SK-N-SH (cell line): ENCODE measurements around the gene RNF167. TPM values are rescaled to one million over a fixed set of nuclear protein-coding genes. Genes with fewer than 3 reads are reported as not detected.
A peak's percentile ranks its signal among the peaks of the same experiment; 100 is the strongest.

Source experiments
- CTCF ChIA-PET: fragments of 300-600, 350-600 bp; formaldehyde crosslinking; extraction: SDS; loops from one replicate; lab custom pipeline; 2021; lab: Yijun Ruan, JAX
- POLR2A ChIA-PET: fragments of 350-600 bp; sonication (Branson Sonifier 250); formaldehyde crosslinking; extraction: SDS; loops from one replicate; lab custom pipeline; 2020; ENCODE audit warnings: antibody characterized with exemption, inconsistent platforms; lab: Yijun Ruan, JAX
- DNase-seq: peaks from one replicate; pipeline ENCODE4 v3.0.0; 2012
- H2AFZ ChIP-seq: fragments of 200-600 bp; sonication (generic); 2 replicates; pipeline ENCODE4 v1.8.1; 2016; ENCODE audit warnings: antibody characterized with exemption, mild to moderate bottlenecking, low read depth
- H3F3A ChIP-seq: fragments of 200-600 bp; sonication (generic); replicated peaks from 2 replicates; pipeline ENCODE3; 2016; ENCODE audit warnings: antibody characterized with exemption, mild to moderate bottlenecking; ENCODE audit not compliant: insufficient read depth
- H3K27ac ChIP-seq, 2 experiments: fragments of 200-500 bp in 1 of 2; fragments of 200-600 bp in 1 of 2; sonication (Bioruptor generic) in 1 of 2; sonication (generic), shearing (Covaris generic) in 1 of 2; 2 replicates each; pipeline versions ENCODE4 v1.5.1 to v1.6.1; 2014 to 2016; ENCODE audit warnings: low read depth in 2 of 2, inconsistent platforms in 1 of 2, low read length in 1 of 2, mild to moderate bottlenecking in 1 of 2, mixed read lengths in 1 of 2
- H3K27me3 ChIP-seq: fragments of 200-600 bp; sonication (generic), shearing (Covaris generic); 2 replicates; pipeline ENCODE4 v1.6.1; 2016; ENCODE audit warnings: mixed run types; ENCODE audit not compliant: insufficient read depth
- H3K36me3 ChIP-seq, 2 experiments: fragments of 200-500 bp in 1 of 2; fragments of 200-600 bp in 1 of 2; sonication (Bioruptor generic) in 1 of 2; sonication (generic) in 1 of 2; replicated peaks in 1 of 2; 2 replicates each; pipeline versions ENCODE3 to v1.5.1; 2014 to 2016; ENCODE audit warnings: low read length in 1 of 2, mild to moderate bottlenecking in 1 of 2; ENCODE audit not compliant: insufficient read depth in 2 of 2, control insufficient read depth in 1 of 2
- H3K4me1 ChIP-seq, 2 experiments: fragments of 200-500 bp in 1 of 2; fragments of 200-600 bp in 1 of 2; sonication (Bioruptor generic) in 1 of 2; sonication (generic), shearing (Covaris generic) in 1 of 2; 2 replicates each; pipeline versions ENCODE4 v1.5.1 to v1.6.1; 2014 to 2016; ENCODE audit warnings: low read depth in 1 of 2, low read length in 1 of 2, mixed run types in 1 of 2; ENCODE audit not compliant: insufficient read depth in 2 of 2, control insufficient read depth in 1 of 2
- H3K4me2 ChIP-seq: fragments of 200-600 bp; sonication (generic), shearing (Covaris generic); 2 replicates; pipeline ENCODE4 v1.6.1; 2017; ENCODE audit warnings: mixed run types
- H3K4me3 ChIP-seq, 2 experiments: fragments of 200-500 bp in 1 of 2; fragments of 200-600 bp in 1 of 2; sonication (Bioruptor generic) in 1 of 2; sonication (generic), shearing (Covaris generic) in 1 of 2; 2 replicates each; pipeline versions ENCODE4 v1.5.1 to v1.8.1; 2014 to 2016; ENCODE audit warnings: low read depth in 2 of 2, inconsistent platforms in 1 of 2, low read length in 1 of 2, mild to moderate bottlenecking in 1 of 2, mixed read lengths in 1 of 2, moderate library complexity in 1 of 2
- H3K79me2 ChIP-seq: fragments of 200-600 bp; sonication (generic); 2 replicates; pipeline ENCODE4 v1.8.1; 2017; ENCODE audit warnings: mild to moderate bottlenecking; ENCODE audit not compliant: insufficient read depth
- H3K9ac ChIP-seq: fragments of 200-600 bp; sonication (generic); 2 replicates; pipeline ENCODE4 v1.6.1; 2017; ENCODE audit warnings: mixed run types
- H3K9me2 ChIP-seq: fragments of 200-600 bp; sonication (generic); 2 replicates; pipeline ENCODE4 v1.6.1; 2017; ENCODE audit warnings: mixed run types
- H3K9me3 ChIP-seq: fragments of 200-600 bp; sonication (generic); 2 replicates; pipeline ENCODE4 v1.6.1; 2017; ENCODE audit warnings: mixed run types, mild to moderate bottlenecking, moderate library complexity
- H4K20me1 ChIP-seq: fragments of 200-600 bp; sonication (generic); 2 replicates; pipeline ENCODE4 v1.6.1; 2017; ENCODE audit warnings: mild to moderate bottlenecking, mixed run types; ENCODE audit not compliant: insufficient read depth
- CHD2 ChIP-seq: fragments of 150-350 bp; IDR thresholded peaks from 2 replicates; pipeline ENCODE4 v1.6.1; 2018; ENCODE audit warnings: low read length; ENCODE audit not compliant: partially characterized antibody
- ELF1 ChIP-seq: IDR thresholded peaks from 2 replicates; pipeline ENCODE4 v1.4.0; 2012
- EP300 ChIP-seq, 2 experiments: IDR thresholded peaks; 2 replicates each; pipeline versions ENCODE4 v1.4.0 to v1.6.1; 2012; ENCODE audit warnings: borderline replicate concordance in 1 of 2, low read depth in 1 of 2, low read length in 1 of 2
- FOSL2 ChIP-seq: IDR thresholded peaks from 2 replicates; pipeline ENCODE4 v1.4.0; 2012; ENCODE audit warnings: low read depth, mild to moderate bottlenecking, moderate library complexity, borderline replicate concordance
- FOXM1 ChIP-seq: IDR thresholded peaks from 2 replicates; pipeline ENCODE4 v1.4.0; 2012; ENCODE audit warnings: low read depth, mild to moderate bottlenecking
- GATA2 ChIP-seq: sonication (generic); formaldehyde crosslinking; IDR thresholded peaks from 2 replicates; pipeline ENCODE4 v1.5.0; 2020; ENCODE audit warnings: mild to moderate bottlenecking, missing genetic modification reagents
- IRF3 ChIP-seq: fragments of 150-350 bp; IDR thresholded peaks from 2 replicates; pipeline ENCODE4 v1.6.1; 2016; ENCODE audit warnings: mild to moderate bottlenecking, low read depth, low read length
- JUND ChIP-seq: IDR thresholded peaks from 2 replicates; pipeline ENCODE4 v1.4.0; 2012
- MAX ChIP-seq: IDR thresholded peaks from 2 replicates; pipeline ENCODE4 v1.4.0; 2012; ENCODE audit warnings: low read depth
- MEF2A ChIP-seq: IDR thresholded peaks from 2 replicates; pipeline ENCODE4 v1.4.0; 2012; ENCODE audit warnings: low read depth, borderline replicate concordance
- MXI1 ChIP-seq: IDR thresholded peaks from 2 replicates; pipeline ENCODE4 v1.6.1; 2012; ENCODE audit warnings: mild to moderate bottlenecking, low read depth, low read length, improper control_type of control experiment
- NFIC ChIP-seq: IDR thresholded peaks from 2 replicates; pipeline ENCODE4 v1.4.0; 2012; ENCODE audit warnings: borderline replicate concordance
- PBX3 ChIP-seq: IDR thresholded peaks from 2 replicates; pipeline ENCODE4; 2012
- POLR2AphosphoS5 ChIP-seq: IDR thresholded peaks from 2 replicates; pipeline ENCODE4 v1.6.1; 2012; ENCODE audit warnings: low read depth, low read length
- RCOR1 ChIP-seq: fragments of 150-350 bp; IDR thresholded peaks from 2 replicates; pipeline ENCODE4 v1.6.1; 2017; ENCODE audit warnings: antibody characterized with exemption, low read length
- RXRA ChIP-seq: IDR thresholded peaks from 2 replicates; pipeline ENCODE4 v1.4.0; 2012; ENCODE audit warnings: low read depth, mild to moderate bottlenecking, borderline replicate concordance
- USF2 ChIP-seq: fragments of 150-350 bp; IDR thresholded peaks from 2 replicates; pipeline ENCODE4 v1.6.1; 2017; ENCODE audit warnings: antibody characterized with exemption, low read length, low read depth, borderline replicate concordance
- whole genome bisulfite sequencing: methylation state at CpG from one replicate; pipeline ENCODE4 v1.1.6; 2017; ENCODE audit warnings: low lambda C conversion rate; 5-methylcytosine and 5-hydroxymethylcytosine counted together
- polyA plus RNA-seq, 3 experiments: library from polyadenylated mRNA; depleted of rRNA; stranded (reverse); fragments of >200 nt; gene quantifications; 2 replicates each; pipeline ENCODE4 v1.2.3, GENCODE V29; 2012
- TF ChIP-seq, protein P1 (sequence below): IDR thresholded peaks from 2 replicates; pipeline ENCODE4 v1.4.0; 2012; ENCODE audit warnings: low read depth, borderline replicate concordance
- TF ChIP-seq, protein P2 (sequence below): IDR thresholded peaks from 2 replicates; pipeline ENCODE4 v1.6.1; 2012; ENCODE audit warnings: mild to moderate bottlenecking, low read depth, low read length, moderate library complexity

RNF167 gene
- polyA plus RNA-seq, 1 of the 3 experiments (the other 2 are of a cell fraction): 115 TPM

GRCh38 chr17:4966844-4967538 lies 26.9 kb downstream of the RNF167 start (continued):
- no peak for TF ChIP-seq RCOR1
- no peak for TF ChIP-seq MEF2A
- no peak for TF ChIP-seq NFIC
- no peak for TF ChIP-seq FOXM1
- TF ChIP-seq CHD2: peak; percentile 94
- TF ChIP-seq POLR2AphosphoS5: peak; percentile 8; the same call in 1 of the 2 replicates
- TF ChIP-seq MAX: peak; percentile 81; the same call in 1 of the 2 replicates
- no peak for TF ChIP-seq JUND
- TF ChIP-seq PBX3: peak; percentile 100
- peak; percentile 98 for TF ChIP-seq IRF3

DNA sequence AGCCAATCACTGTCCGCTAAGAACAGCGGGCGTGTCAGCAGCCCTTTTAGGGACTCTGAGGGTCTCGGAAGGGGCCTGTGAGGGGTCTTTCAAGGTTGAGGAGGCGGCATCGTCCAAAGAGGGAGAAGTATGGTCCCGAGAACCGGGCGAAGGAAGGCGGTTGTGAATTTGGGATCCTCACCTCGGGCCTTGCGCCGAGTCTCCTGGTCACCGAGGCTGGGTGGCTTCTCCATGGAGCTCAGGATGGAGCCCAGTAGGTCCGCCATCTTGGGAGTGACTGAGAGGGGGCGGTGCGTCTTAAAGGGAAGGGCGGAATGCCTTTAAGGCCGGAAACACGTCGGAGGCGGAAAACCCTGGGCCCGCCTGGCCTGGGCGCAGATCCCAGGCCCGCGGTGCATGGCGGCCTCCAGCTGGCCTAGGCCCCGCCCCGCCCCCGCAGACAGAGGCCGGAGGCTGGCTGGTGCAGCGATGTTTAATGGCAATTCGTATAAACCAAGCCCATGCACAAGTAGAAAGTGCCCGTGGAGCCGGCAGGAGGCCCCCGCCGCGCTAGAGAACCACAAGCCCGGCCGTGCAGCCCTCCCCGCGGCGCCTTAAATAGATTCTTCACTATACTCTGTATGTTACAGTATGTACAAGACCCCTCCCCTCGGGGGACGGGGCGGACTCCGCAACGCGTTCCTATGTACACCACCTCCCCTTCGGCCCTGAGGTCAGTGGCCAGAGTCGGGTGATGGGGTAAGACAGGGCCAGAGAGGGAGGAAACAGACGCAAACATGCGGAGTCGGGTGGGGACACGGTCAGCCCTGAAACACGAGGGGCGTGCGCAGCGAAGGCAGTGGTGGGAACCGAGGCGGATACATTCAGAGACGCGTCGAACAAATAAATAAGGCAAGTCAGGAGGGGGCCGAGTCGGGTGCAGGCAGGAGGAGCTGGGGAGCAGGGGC lies 27.7 kb downstream of the RNF167 start, which contains the start of gene SPAG7:
SPAG7 (minus strand) TSS at position 279 of the 947 bp plus-strand sequence; CDS start at position 266, 13 bp downstream.
- peak; percentile 95 for DNase-seq
- Histone ChIP-seq H3K4me2 (peak within 1 kb of the TSS; percentile 97), H3K27me3 (no peaks in the 10 kb centered on the region), H4K20me1 (no peaks in the 10 kb centered on the region), H3K9ac (peak within 1 kb of the TSS; percentile 77), H3K4me3 (peak within 1 kb of the TSS; percentile 59 to 72), H3K36me3 (peaks cover 7 to 19% of the 10 kb centered on the region in 2 experiments), H3K9me3 (no peaks in the 10 kb centered on the region), H3K4me1 (peaks cover 16 to 24% of the 10 kb centered on the region in 2 experiments; a peak in 3 of 4 replicates), H3K9me2 (no peaks in the 10 kb centered on the region), H3F3A (peaks cover 24% of the 10 kb centered on the region), H2AFZ (no peak within 1 kb of the TSS; the same call in none of the 2 replicates), H3K79me2 (peaks cover 50% of the 10 kb centered on the region), H3K27ac (peak within 1 kb of the TSS; percentile 93 to 96)
- ChIA-PET CTCF (interaction anchor here (0.8 to 6.6 kb wide), 12 partner anchors 12 to 95 kb away, joined by 3 to 52 read pairs (median 3); partner anchors contain the start of genes CAMTA2, ENO3, RNF167 and SLC25A11), POLR2A (interaction anchor here (0.6 to 4.2 kb wide), 13 partner anchors 9 to 230 kb away, joined by 3 to 56 read pairs (median 5); partner anchors contain the start of genes ENO3, INCA1, KIF1C and PFN1)
- 6% methylated on average over 27 of the region's 66 CpGs for WGBS
- TF ChIP-seq GATA2 (CRISPR knock-in tag) (no peak), MEF2A (no peak), JUND (no peak), MXI1 (peak; percentile 62), RXRA (no peak), USF2 (no peak), ELF1 (0 out of 2 replicates have a peak, but pooled peaks have one; percentile 22), EP300 (IDR thresholded peaks at IDR 0.05; ENCODE audit: borderline replicate concordance in 1 of 2, low read depth in 1 of 2, low read length in 1 of 2) (no peak), FOSL2 (no peak; the same call in 1 of the 2 replicates)
- TF ChIP-seq, protein P1, sequence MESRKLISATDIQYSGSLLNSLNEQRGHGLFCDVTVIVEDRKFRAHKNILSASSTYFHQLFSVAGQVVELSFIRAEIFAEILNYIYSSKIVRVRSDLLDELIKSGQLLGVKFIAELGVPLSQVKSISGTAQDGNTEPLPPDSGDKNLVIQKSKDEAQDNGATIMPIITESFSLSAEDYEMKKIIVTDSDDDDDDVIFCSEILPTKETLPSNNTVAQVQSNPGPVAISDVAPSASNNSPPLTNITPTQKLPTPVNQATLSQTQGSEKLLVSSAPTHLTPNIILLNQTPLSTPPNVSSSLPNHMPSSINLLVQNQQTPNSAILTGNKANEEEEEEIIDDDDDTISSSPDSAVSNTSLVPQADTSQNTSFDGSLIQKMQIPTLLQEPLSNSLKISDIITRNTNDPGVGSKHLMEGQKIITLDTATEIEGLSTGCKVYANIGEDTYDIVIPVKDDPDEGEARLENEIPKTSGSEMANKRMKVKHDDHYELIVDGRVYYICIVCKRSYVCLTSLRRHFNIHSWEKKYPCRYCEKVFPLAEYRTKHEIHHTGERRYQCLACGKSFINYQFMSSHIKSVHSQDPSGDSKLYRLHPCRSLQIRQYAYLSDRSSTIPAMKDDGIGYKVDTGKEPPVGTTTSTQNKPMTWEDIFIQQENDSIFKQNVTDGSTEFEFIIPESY: no peak
- TF ChIP-seq, protein P2, sequence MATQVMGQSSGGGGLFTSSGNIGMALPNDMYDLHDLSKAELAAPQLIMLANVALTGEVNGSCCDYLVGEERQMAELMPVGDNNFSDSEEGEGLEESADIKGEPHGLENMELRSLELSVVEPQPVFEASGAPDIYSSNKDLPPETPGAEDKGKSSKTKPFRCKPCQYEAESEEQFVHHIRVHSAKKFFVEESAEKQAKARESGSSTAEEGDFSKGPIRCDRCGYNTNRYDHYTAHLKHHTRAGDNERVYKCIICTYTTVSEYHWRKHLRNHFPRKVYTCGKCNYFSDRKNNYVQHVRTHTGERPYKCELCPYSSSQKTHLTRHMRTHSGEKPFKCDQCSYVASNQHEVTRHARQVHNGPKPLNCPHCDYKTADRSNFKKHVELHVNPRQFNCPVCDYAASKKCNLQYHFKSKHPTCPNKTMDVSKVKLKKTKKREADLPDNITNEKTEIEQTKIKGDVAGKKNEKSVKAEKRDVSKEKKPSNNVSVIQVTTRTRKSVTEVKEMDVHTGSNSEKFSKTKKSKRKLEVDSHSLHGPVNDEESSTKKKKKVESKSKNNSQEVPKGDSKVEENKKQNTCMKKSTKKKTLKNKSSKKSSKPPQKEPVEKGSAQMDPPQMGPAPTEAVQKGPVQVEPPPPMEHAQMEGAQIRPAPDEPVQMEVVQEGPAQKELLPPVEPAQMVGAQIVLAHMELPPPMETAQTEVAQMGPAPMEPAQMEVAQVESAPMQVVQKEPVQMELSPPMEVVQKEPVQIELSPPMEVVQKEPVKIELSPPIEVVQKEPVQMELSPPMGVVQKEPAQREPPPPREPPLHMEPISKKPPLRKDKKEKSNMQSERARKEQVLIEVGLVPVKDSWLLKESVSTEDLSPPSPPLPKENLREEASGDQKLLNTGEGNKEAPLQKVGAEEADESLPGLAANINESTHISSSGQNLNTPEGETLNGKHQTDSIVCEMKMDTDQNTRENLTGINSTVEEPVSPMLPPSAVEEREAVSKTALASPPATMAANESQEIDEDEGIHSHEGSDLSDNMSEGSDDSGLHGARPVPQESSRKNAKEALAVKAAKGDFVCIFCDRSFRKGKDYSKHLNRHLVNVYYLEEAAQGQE: no peak; the same call in 1 of the 2 replicates
